ENCODE results near the gene ZBTB4.
"Not testable (repeated sequence)": the region's sequence is repeated elsewhere in the genome, so short reads cannot be mapped to it uniquely, and the experiment has no call there.

ZBTB4 gene

GRCh38 chr17:7495906-7496434, 16.5 kb upstream of the ZBTB4 start:
- DNase-seq: no peak

- no peak for DNase-seq
These were observed 14.5 kb upstream of the ZBTB4 start for GRCh38 chr17:7493941-7494340.

- no peak for DNase-seq
These were observed 12.2 kb upstream of the ZBTB4 start for GRCh38 chr17:7491583-7491982.

- no peak for DNase-seq
These were observed 10.7 kb upstream of the ZBTB4 start for GRCh38 chr17:7490144-7490543.

- DNase-seq: no peak
These were observed 6.8 kb upstream of the ZBTB4 start for GRCh38 chr17:7486181-7486580.

GRCh38 chr17:7484919-7485377, 5.5 kb upstream of the ZBTB4 start:
- DNase-seq: no peak

GRCh38 chr17:7484067-7484918, 4.9 kb upstream of the ZBTB4 start, which contains the start of gene POLR2A:
Gene POLR2A (plus strand): TSS chr17:7484366.
- DNase-seq: peak; percentile 97

- peak; percentile 95 for DNase-seq
These were observed 4.0 kb upstream of the ZBTB4 start for GRCh38 chr17:7483255-7484066.

- not testable (repeated sequence) for DNase-seq
These were observed 3.3 kb upstream of the ZBTB4 start for GRCh38 chr17:7482742-7483088.

- DNase-seq: not testable (repeated sequence)
These were observed 2.7 kb upstream of the ZBTB4 start for GRCh38 chr17:7481842-7482741.

- DNase-seq: not testable (repeated sequence)
These were observed 1.8 kb upstream of the ZBTB4 start, which contains the start of gene SLC35G6 for GRCh38 chr17:7481275-7481674. Gene SLC35G6 (plus strand): TSS chr17:7481446. CDS start chr17:7481517, 71 bp downstream.

GRCh38 chr17:7480089-7480384, 606 bp upstream of the ZBTB4 start:
- no peak for DNase-seq

- peak; percentile 67 for DNase-seq
These were observed 887 bp downstream of the ZBTB4 start for GRCh38 chr17:7478276-7479212.

- DNase-seq: no peak
These were observed 1.8 kb downstream of the ZBTB4 start for GRCh38 chr17:7477392-7478275.

- DNase-seq: no peak
These were observed 2.5 kb downstream of the ZBTB4 start for GRCh38 chr17:7476951-7477350.

- DNase-seq: no peak
These were observed 2.9 kb downstream of the ZBTB4 start for GRCh38 chr17:7476494-7476893.

GRCh38 chr17:7475764-7476422, 3.5 kb downstream of the ZBTB4 start:
- no peak for DNase-seq

- DNase-seq: not testable (repeated sequence)
These were observed 4.7 kb downstream of the ZBTB4 start for GRCh38 chr17:7474767-7475166.

GRCh38 chr17:7471729-7472128, 7.7 kb downstream of the ZBTB4 start:
- no peak for DNase-seq
